PC-9 (cell line): ENCODE measurements around the gene FAM131A. TPM values are rescaled to one million over a fixed set of nuclear protein-coding genes. Genes with fewer than 3 reads are reported as not detected.

Experiments
- BruUV-seq: library from RNA; stranded (reverse); fragments of 400-500 nt; replicated peaks from 2 replicates; lab custom pipeline; 2021; lab: Mats Ljungman, UMichigan
- CTCF ChIA-PET: fragments of 300-600 bp; sonication (Branson Sonifier 250); formaldehyde crosslinking; loops from one replicate; lab custom pipeline; 2022; ENCODE audit warnings: antibody characterized with exemption; lab: Charles Lee
- POLR2A ChIA-PET: fragments of 300-600 bp; sonication (Branson Sonifier 250); formaldehyde crosslinking; loops from one replicate; lab custom pipeline; 2022; ENCODE audit warnings: antibody characterized with exemption; ENCODE audit not compliant: unreplicated experiment; lab: Charles Lee
- DNase-seq, 2 experiments: peaks; one replicate each; pipeline versions ENCODE4 v3.0.0 to v3.0.0-alpha.2; 2015 to 2022; ENCODE audit warnings: mixed read lengths in 1 of 2
- H2AFZ ChIP-seq: fragments of 200-600 bp; sonication (generic); 2 replicates; pipeline ENCODE4 v1.8.1; 2017; ENCODE audit warnings: antibody characterized with exemption
- H3F3A ChIP-seq: fragments of 200-600 bp; sonication (generic); 2 replicates; pipeline ENCODE4 v1.8.1; 2017; ENCODE audit warnings: antibody characterized with exemption, mild to moderate bottlenecking, low read depth; ENCODE audit not compliant: insufficient read depth
- H3K27ac ChIP-seq: fragments of 200-600 bp; sonication (generic); 2 replicates; pipeline ENCODE4 v1.6.1; 2016; ENCODE audit warnings: mixed run types
- H3K27me3 ChIP-seq: fragments of 200-600 bp; sonication (generic); 2 replicates; pipeline ENCODE4 v1.6.1; 2016; ENCODE audit warnings: low read depth, mixed run types; ENCODE audit not compliant: insufficient read depth
- H3K36me3 ChIP-seq: fragments of 200-600 bp; sonication (generic); 2 replicates; pipeline ENCODE4 v1.6.1; 2016; ENCODE audit warnings: low read depth, mixed run types
- H3K4me1 ChIP-seq: fragments of 200-600 bp; sonication (generic); replicated peaks from 2 replicates; pipeline ENCODE4 v1.6.1; 2016; ENCODE audit warnings: mixed run types; ENCODE audit not compliant: insufficient read depth
- H3K4me2 ChIP-seq: fragments of 200-600 bp; sonication (generic); 2 replicates; pipeline ENCODE4 v1.6.1; 2017; ENCODE audit warnings: mixed run types
- H3K4me3 ChIP-seq: fragments of 200-600 bp; sonication (generic); 2 replicates; pipeline ENCODE4 v1.6.1; 2016; ENCODE audit warnings: mixed run types
- H3K79me2 ChIP-seq: fragments of 200-600 bp; sonication (generic); 2 replicates; pipeline ENCODE4 v1.6.1; 2017; ENCODE audit warnings: low read depth, mixed run types
- H3K9me2 ChIP-seq: fragments of 200-600 bp; sonication (generic); 2 replicates; pipeline ENCODE4 v1.8.1; 2017; ENCODE audit warnings: mild to moderate bottlenecking; ENCODE audit not compliant: insufficient read depth
- H3K9me3 ChIP-seq: fragments of 200-600 bp; sonication (generic); 2 replicates; pipeline ENCODE4 v1.8.1; 2016; ENCODE audit warnings: low read depth; ENCODE audit not compliant: insufficient read depth
- H4K20me1 ChIP-seq: fragments of 200-600 bp; sonication (generic); 2 replicates; pipeline ENCODE4 v1.8.1; 2017; ENCODE audit not compliant: insufficient read depth
- EZH2 ChIP-seq: fragments of 200-600 bp; sonication (generic); IDR thresholded peaks from 2 replicates; pipeline ENCODE4 v1.8.0; 2017; ENCODE audit warnings: antibody characterized with exemption, low read depth
- intact Hi-C: fragments of 100-400 bp; cut with micrococcal nuclease; formaldehyde crosslinking; loops from one replicate; pipeline ENCODE4 v1.10.0; 2022; ENCODE audit not compliant: unreplicated experiment
- total RNA-seq: library from RNA; stranded (reverse); gene quantifications from 2 replicates; pipeline ENCODE4 v1.2.3, GENCODE V29; 2021
- TF ChIP-seq, protein P1 (sequence below): fragments of 200-600 bp; sonication (generic); conservative IDR thresholded peaks from 2 replicates; pipeline ENCODE4 v1.6.1; 2017; ENCODE audit warnings: mixed run types, antibody characterized with exemption, mild to moderate bottlenecking, moderate library complexity

The FAM131A gene
- total RNA-seq, 1 experiment from 2014 or later: 25.5 TPM

DNA sequence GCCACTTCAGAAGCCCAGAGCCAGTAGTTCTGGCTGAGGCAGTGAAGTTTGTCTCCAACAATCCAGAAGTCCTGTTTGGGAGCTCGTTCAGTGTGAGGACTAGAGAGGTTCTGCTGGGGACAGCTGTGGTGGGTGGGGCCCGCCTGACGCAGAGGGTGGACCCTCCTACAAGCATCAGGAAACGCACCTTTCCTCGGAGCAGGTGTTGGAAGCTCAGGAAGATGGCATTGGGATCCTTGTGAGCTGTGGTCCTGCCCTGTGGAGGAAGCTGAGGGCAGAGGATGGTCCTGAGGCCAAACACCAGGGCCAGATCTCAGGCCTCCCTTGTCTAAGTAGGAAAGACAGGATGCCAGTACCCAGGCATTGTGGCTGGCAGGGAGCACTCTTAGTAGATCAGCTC lies 35.5 kb downstream of the FAM131A start:
- Histone ChIP-seq H3K9me3 (no peaks in the 10 kb centered on the region), H3K27me3 (peaks cover 46% of the 10 kb centered on the region), H3K4me2 (no peak overlapping the region), H3K36me3 (peaks cover 8% of the 10 kb centered on the region), H3K27ac (no peak overlapping the region), H3K79me2 (no peaks in the 10 kb centered on the region), H2AFZ (no peak overlapping the region), H3K4me1 (no peaks in the 10 kb centered on the region), H3K4me3 (no peak overlapping the region), H3F3A (peaks cover 38% of the 10 kb centered on the region), H3K9me2 (no peaks in the 10 kb centered on the region), H4K20me1 (peaks cover 10% of the 10 kb centered on the region)
- no peak for DNase-seq
- intact Hi-C loops: loop anchor here (5.0 kb wide), 1 partner anchor 429 kb away; no protein-coding TSS in a partner anchor
- ChIA-PET POLR2A (interaction anchor here (0.7 kb wide), 1 partner anchor 14 kb away, joined by 3 read pairs; no protein-coding TSS in a partner anchor), CTCF (interaction anchor here (0.6 to 3.8 kb wide), 4 partner anchors 141 to 544 kb away, joined by 3 to 75 read pairs (median 24); no protein-coding TSS in a partner anchor)
- no TSS peak for BruUV-seq
- TF ChIP-seq, protein P1, sequence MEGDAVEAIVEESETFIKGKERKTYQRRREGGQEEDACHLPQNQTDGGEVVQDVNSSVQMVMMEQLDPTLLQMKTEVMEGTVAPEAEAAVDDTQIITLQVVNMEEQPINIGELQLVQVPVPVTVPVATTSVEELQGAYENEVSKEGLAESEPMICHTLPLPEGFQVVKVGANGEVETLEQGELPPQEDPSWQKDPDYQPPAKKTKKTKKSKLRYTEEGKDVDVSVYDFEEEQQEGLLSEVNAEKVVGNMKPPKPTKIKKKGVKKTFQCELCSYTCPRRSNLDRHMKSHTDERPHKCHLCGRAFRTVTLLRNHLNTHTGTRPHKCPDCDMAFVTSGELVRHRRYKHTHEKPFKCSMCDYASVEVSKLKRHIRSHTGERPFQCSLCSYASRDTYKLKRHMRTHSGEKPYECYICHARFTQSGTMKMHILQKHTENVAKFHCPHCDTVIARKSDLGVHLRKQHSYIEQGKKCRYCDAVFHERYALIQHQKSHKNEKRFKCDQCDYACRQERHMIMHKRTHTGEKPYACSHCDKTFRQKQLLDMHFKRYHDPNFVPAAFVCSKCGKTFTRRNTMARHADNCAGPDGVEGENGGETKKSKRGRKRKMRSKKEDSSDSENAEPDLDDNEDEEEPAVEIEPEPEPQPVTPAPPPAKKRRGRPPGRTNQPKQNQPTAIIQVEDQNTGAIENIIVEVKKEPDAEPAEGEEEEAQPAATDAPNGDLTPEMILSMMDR: no peak
- TF ChIP-seq EZH2: no peak

DNA sequence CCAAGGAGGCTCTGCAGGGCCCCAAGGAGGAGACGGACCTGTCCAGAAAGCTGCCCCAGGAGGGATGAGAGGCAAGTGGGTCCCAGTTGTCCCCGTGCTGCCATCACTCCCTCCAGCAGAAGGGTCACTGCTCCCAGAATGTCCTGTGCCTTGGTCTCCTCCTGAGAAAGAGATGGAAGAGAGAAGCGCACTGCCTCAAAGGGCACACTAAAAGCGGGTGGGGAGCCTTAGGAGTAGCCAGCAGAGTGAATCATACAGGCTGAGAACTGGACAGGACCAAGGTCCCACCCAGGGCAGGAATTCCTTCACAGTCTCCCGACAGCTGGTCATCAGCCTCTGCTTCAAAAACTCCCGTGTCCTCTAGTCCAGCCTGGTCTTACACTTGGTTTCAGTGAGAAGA lies 36.0 kb downstream of the FAM131A start:
- intact Hi-C loops: loop anchor here (5.0 kb wide), 1 partner anchor 429 kb away; no protein-coding TSS in a partner anchor
- H2AFZ ChIP-seq: no peak overlapping the region
- ChIA-PET CTCF (interaction anchor here (0.7 to 3.8 kb wide), 3 partner anchors 140 to 545 kb away, joined by 3 to 75 read pairs (median 45); no protein-coding TSS in a partner anchor), POLR2A (interaction anchor here (0.7 kb wide), 1 partner anchor 14 kb away, joined by 3 read pairs; no protein-coding TSS in a partner anchor)
- H3K4me2 ChIP-seq: no peak overlapping the region
- H3K27ac ChIP-seq: no peak overlapping the region
- H4K20me1 ChIP-seq: peaks cover 9% of the 10 kb centered on the region
- H3F3A ChIP-seq: peaks cover 33% of the 10 kb centered on the region
- H3K36me3 ChIP-seq: peaks cover 3% of the 10 kb centered on the region
- TF ChIP-seq EZH2: no peak
- TF ChIP-seq, protein P1: no peak
- peak; percentile 37 to 43 for DNase-seq
- no peaks in the 10 kb centered on the region for H3K9me3 ChIP-seq
- BruUV-seq: no TSS peak
- H3K4me1 ChIP-seq: no peaks in the 10 kb centered on the region
- H3K9me2 ChIP-seq: no peaks in the 10 kb centered on the region
- H3K79me2 ChIP-seq: no peaks in the 10 kb centered on the region
- peaks cover 51% of the 10 kb centered on the region for H3K27me3 ChIP-seq
- no peak overlapping the region for H3K4me3 ChIP-seq

DNA sequence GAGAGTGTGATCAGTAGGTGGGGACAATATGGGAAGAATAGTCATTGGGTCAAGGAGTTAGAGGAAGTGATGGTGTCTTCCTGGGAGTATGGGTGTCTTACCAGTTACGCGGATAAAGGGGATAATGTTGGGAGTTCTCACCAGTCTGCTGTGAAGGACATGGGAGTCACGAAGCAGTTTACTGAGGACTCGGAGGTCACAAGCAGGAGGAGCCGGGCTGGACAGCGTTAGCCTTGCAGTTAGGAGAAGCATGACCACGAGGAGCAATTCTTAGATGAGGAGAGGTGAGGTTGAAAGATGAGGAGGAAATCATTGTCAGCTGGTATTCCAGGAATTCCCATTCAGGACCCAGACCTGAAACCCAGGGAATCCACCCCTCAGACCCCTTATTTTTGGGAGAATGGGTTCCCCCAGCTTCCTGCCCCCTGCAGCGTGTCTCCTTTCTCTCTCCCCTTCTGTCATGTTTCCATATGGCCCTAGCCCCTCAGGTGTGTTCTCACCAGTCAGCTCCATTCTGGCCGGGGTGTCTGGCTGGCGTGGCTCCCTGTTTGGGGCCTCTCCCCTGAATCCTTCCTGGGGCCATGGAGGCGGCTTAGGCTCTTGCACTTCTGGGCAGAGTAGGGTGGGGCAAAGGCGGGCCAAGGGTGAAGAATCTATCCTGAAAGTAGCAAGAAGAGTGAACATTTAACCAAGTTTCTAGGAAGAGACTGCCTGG lies 38.5 kb downstream of the FAM131A start:
- H3K9me3 ChIP-seq: no peaks in the 10 kb centered on the region
- H2AFZ ChIP-seq: no peak overlapping the region
- no peaks in the 10 kb centered on the region for H4K20me1 ChIP-seq
- H3K27me3 ChIP-seq: peaks cover 67% of the 10 kb centered on the region
- POLR2A ChIA-PET: no interaction called here
- H3K4me1 ChIP-seq: no peaks in the 10 kb centered on the region
- TF ChIP-seq, protein P1: no peak
- TF ChIP-seq EZH2: no peak
- DNase-seq: no peak
- H3K4me2 ChIP-seq: no peak overlapping the region
- CTCF ChIA-PET: interaction anchor here (0.6 to 1.2 kb wide), 3 partner anchors 9 to 146 kb away, joined by 3 to 12 read pairs (median 6); no protein-coding TSS in a partner anchor
- no TSS peak for BruUV-seq
- H3F3A ChIP-seq: peaks cover 8% of the 10 kb centered on the region; the same call in 1 of the 2 replicates
- H3K36me3 ChIP-seq: no peaks in the 10 kb centered on the region
- intact Hi-C loops: no loop called here
- H3K4me3 ChIP-seq: no peak overlapping the region
- H3K79me2 ChIP-seq: no peaks in the 10 kb centered on the region
- H3K9me2 ChIP-seq: no peaks in the 10 kb centered on the region
- no peak overlapping the region for H3K27ac ChIP-seq
